Stomach (tissue), 9 donors: ENCODE measurements around the gene MSH4. TPM values are rescaled to one million over a fixed set of nuclear protein-coding genes. Genes with fewer than 3 reads are reported as not detected.

ENCODE experiments used
- DNase-seq, 2 donors: peaks; one replicate each; pipeline versions ENCODE4 v3.0.0 to v3.0.0-alpha.2; 2013 to 2019
- H3K27ac ChIP-seq, 5 donors: fragments of 200-600 bp in 4 of 5; sonication (generic) in 4 of 5; one replicate each; pipeline ENCODE4 v1.5.1; 2013 to 2019; ENCODE audit warnings: mild to moderate bottlenecking in 1 of 5, moderate library complexity in 1 of 5
- H3K27me3 ChIP-seq, 3 donors: fragments of 200-600 bp; sonication (generic); one replicate each; pipeline ENCODE4 v1.5.1; 2017 to 2019; ENCODE audit warnings: mixed run types in 1 of 3
- H3K36me3 ChIP-seq, 4 donors: fragments of 200-600 bp; sonication (generic); 1 replicate in 3 of 4; 2 replicates in 1 of 4; pipeline ENCODE4 v1.5.1; 2016 to 2019
- H3K4me1 ChIP-seq, 4 donors: fragments of 200-600 bp; sonication (generic); one replicate each; pipeline ENCODE4 v1.5.1; 2016 to 2019
- H3K4me3 ChIP-seq, 4 donors: fragments of 200-600 bp; sonication (generic) in 3 of 4; one replicate each; pipeline ENCODE4 v1.5.1; 2016 to 2019; ENCODE audit warnings: mild to moderate bottlenecking in 1 of 4
- H3K9me3 ChIP-seq, 4 donors: fragments of 200-600 bp; sonication (generic); one replicate each; pipeline ENCODE4 v1.5.1; 2016 to 2019
- EP300 ChIP-seq: sonication (generic); formaldehyde crosslinking; IDR thresholded peaks from one replicate; pipeline ENCODE4 v1.6.1; 2017; ENCODE audit warnings: antibody characterized with exemption
- POLR2A ChIP-seq, 4 donors: fragments of 450-650 bp; IDR thresholded peaks; one replicate each; pipeline ENCODE4 v1.6.1; 2016; ENCODE audit warnings: antibody characterized with exemption in 4 of 4, control low read depth in 2 of 4, mild to moderate bottlenecking in 1 of 4, moderate library complexity in 1 of 4
- POLR2AphosphoS5 ChIP-seq, 3 donors: sonication (generic); formaldehyde crosslinking; IDR thresholded peaks; one replicate each; pipeline ENCODE4 v1.6.1; 2016; ENCODE audit warnings: antibody characterized with exemption in 3 of 3
- WGBS, 5 donors: extraction: QIAGEN DNeasy Blood & Tissue Kit in 3 of 5; methylation state at CpG; one replicate each; pipeline versions ENCODE4 v1.1.5 to v1.1.7; 2013 to 2018; 5-methylcytosine and 5-hydroxymethylcytosine counted together
- intact Hi-C: fragments of 100-400 bp; cut with DNase I; formaldehyde crosslinking; loops from one replicate; pipeline ENCODE4 v1.15.1; 2023; ENCODE audit warnings: low total_unique reads
- polyA plus RNA-seq, 3 donors: library from polyadenylated mRNA; stranded (reverse); fragments of 200-250 nt; gene quantifications; one replicate each; pipeline ENCODE4 v1.2.3, GENCODE V29; 2013
- small RNA-seq, 4 donors: library from RNA; depleted of rRNA; stranded (forward); fragments of <200 nt; gene quantifications; one replicate each; pipeline ENCODE3, GENCODE V24; 2016
- total RNA-seq, 5 donors: library from RNA; depleted of rRNA; stranded (reverse); fragments of >200 nt; gene quantifications; one replicate each; pipeline versions ENCODE4 v1.1.0 to v1.2.3, GENCODE V29; 2014 to 2016
- TF ChIP-seq, protein P1 (sequence below), 7 experiments: fragments of 450-650 bp in 4 of 7; fragments of 200-600 bp in 3 of 7; sonication (generic) in 3 of 7; IDR thresholded peaks; one replicate each; pipeline ENCODE4 v1.5.1; 2016 to 2019; ENCODE audit warnings: antibody characterized with exemption in 7 of 7, control low read depth in 2 of 7, mild to moderate bottlenecking in 1 of 7
- donor health status: healthy with polysubstance abuse.
- donor health status: Bipolar disorder and iron deficiency.
- donor health status: healthy.

The MSH4 gene
- total and polyA plus RNA-seq, 8 donors, result 0.14 to 0.30 (median 0.18) TPM; not detected in 5

DNA sequence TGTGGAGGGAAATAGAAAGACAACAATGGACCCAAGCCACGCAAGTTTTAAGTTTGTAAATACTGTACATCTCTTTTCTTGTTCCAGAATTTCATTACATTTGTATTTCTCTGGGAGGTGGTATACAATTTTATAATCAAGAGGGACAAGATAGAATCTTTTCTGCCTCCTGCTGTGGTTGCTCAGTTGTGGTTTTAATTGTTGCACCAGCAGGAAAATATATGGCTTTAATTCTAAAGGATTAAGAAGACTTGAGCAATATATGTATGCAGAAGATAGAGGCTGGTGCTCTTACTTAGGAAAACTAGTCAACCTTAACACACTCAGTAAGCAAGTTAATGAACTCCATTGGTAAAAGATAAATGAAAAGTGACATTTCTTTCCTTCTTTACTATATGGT lies 155.3 kb downstream of the MSH4 start:
- TF ChIP-seq POLR2A (IDR thresholded peaks at IDR 0.05), result no peak
- TF ChIP-seq POLR2AphosphoS5 (IDR thresholded peaks at IDR 0.05), result no peak
- TF ChIP-seq, protein P1, sequence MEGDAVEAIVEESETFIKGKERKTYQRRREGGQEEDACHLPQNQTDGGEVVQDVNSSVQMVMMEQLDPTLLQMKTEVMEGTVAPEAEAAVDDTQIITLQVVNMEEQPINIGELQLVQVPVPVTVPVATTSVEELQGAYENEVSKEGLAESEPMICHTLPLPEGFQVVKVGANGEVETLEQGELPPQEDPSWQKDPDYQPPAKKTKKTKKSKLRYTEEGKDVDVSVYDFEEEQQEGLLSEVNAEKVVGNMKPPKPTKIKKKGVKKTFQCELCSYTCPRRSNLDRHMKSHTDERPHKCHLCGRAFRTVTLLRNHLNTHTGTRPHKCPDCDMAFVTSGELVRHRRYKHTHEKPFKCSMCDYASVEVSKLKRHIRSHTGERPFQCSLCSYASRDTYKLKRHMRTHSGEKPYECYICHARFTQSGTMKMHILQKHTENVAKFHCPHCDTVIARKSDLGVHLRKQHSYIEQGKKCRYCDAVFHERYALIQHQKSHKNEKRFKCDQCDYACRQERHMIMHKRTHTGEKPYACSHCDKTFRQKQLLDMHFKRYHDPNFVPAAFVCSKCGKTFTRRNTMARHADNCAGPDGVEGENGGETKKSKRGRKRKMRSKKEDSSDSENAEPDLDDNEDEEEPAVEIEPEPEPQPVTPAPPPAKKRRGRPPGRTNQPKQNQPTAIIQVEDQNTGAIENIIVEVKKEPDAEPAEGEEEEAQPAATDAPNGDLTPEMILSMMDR (IDR thresholded peaks at IDR 0.05), result no peak
- no peak for TF ChIP-seq EP300
- intact Hi-C loops, result no loop called here
- Histone ChIP-seq H3K27me3 (no peaks in the 10 kb centered on the region), H3K4me1 (no peaks in the 10 kb centered on the region), H3K9me3 (no peaks in the 10 kb centered on the region), H3K36me3 (no peaks in the 10 kb centered on the region), H3K4me3 (no peak overlapping the region), H3K27ac (no peak overlapping the region)
- no peak for DNase-seq
- 60 to 82% (median 77%) methylated on average over 1 of the region's 1 CpG for WGBS, 5 donors

DNA sequence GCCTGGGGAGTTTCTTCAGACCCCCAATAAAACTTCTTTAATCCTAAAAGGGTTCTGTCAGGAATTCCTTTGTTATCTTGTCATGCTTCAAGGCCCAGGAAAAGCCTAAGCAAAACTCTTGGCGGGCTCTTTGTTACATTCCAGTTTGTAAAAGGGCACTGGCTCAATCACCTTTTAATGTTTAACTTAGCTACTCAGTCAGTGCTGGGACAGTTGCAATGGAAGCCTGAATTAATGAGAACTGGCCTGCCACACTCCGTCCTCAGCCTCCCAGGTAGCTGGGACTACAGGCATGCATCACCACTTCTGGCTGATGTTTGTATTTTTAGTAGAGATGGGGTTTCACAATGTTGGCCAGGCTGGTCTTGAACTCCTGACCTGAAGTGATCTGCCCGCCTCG lies 156.8 kb downstream of the MSH4 start:
- no peak overlapping the region for H3K27ac ChIP-seq
- no peaks in the 10 kb centered on the region for H3K36me3 ChIP-seq
- WGBS, 5 donors, result 78 to 87% (median 79%) methylated on average over 4 of the region's 4 CpGs
- no peaks in the 10 kb centered on the region for H3K4me1 ChIP-seq
- H3K9me3 ChIP-seq, result no peaks in the 10 kb centered on the region
- no peak overlapping the region for H3K4me3 ChIP-seq
- DNase-seq, result no peak
- TF ChIP-seq, protein P1 (IDR thresholded peaks at IDR 0.05), result no peak
- TF ChIP-seq POLR2A (IDR thresholded peaks at IDR 0.05) (no peak), EP300 (no peak), POLR2AphosphoS5 (IDR thresholded peaks at IDR 0.05) (no peak)
- no peaks in the 10 kb centered on the region for H3K27me3 ChIP-seq
- intact Hi-C loops, result no loop called here

DNA sequence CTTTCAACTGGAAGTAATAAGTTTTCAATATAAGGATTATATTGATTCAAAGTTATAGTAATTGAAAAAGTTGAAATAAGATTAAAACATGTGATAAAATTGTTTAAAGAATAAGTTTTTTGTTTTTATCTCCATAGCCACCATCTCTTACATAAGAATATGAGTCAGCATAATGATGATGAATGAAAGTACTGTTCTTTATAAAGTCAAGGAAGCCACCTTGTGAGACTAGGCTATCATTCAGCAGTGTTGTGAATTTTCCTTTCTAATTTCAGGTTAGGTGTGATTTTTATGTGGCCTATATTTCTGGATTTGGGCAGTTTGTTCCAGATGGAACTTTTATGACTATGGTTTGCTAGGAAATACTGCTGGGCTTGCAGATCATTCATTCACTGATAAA lies 157.9 kb downstream of the MSH4 start:
- no peaks in the 10 kb centered on the region for H3K9me3 ChIP-seq
- TF ChIP-seq POLR2A (IDR thresholded peaks at IDR 0.05), result no peak
- TF ChIP-seq, protein P1 (IDR thresholded peaks at IDR 0.05), result no peak
- no peak for TF ChIP-seq EP300
- no peak for TF ChIP-seq POLR2AphosphoS5 (IDR thresholded peaks at IDR 0.05)
- H3K36me3 ChIP-seq, result no peaks in the 10 kb centered on the region
- H3K27ac ChIP-seq, result no peak overlapping the region
- no peaks in the 10 kb centered on the region for H3K4me1 ChIP-seq
- H3K27me3 ChIP-seq, result no peaks in the 10 kb centered on the region
- intact Hi-C loops, result no loop called here
- no peak overlapping the region for H3K4me3 ChIP-seq
- DNase-seq, result no peak

Small RNA genes lying within 50 kb of the gene (small RNA-seq; reads per million reads assigned to genes)
- gene SNORD45A (0 reads per million in 4 donors), gene SNORD45B (0 reads per million in 4 donors), gene SNORD45C (0 reads per million in 4 donors)

Other genes with a start within 250 kb of the MSH4 start
- gene SLC44A5, start 185.8 kb upstream of the MSH4 start, total RNA-seq, result 1 to 10 TPM in 2 of 5 donors, under 1 TPM in 1, not detected in 2; 0.29 to 6.7 (median 4.6) TPM
- 1 to 10 TPM in 1 of 3 donors, under 1 TPM in 1, not detected in 1; 0.12 to 3.9 TPM for gene SLC44A5, start 185.8 kb upstream of the MSH4 start, polyA plus RNA-seq
- 10 to 100 TPM; 15.2 to 77.5 (median 26.3) TPM for gene ACADM, start 72.2 kb upstream of the MSH4 start, total RNA-seq
- 10 to 100 TPM; 26.3 to 55.9 (median 44.6) TPM for gene ACADM, start 72.2 kb upstream of the MSH4 start, polyA plus RNA-seq
- gene RABGGTB, start 10.6 kb upstream of the MSH4 start, total RNA-seq, result 100 to 1,000 TPM in 1 of 5 donors, 10 to 100 TPM in 4; 38.8 to 156 (median 57.2) TPM
- 10 to 100 TPM; 37.4 to 70.3 (median 60.4) TPM for gene RABGGTB, start 10.6 kb upstream of the MSH4 start, polyA plus RNA-seq
- gene ASB17, start 135.5 kb downstream of the MSH4 start, total RNA-seq, result not detected
- not detected for gene ASB17, start 135.5 kb downstream of the MSH4 start, polyA plus RNA-seq